ENCODE results near the gene WDFY3.
"Not testable (repeated sequence)": the region's sequence is repeated elsewhere in the genome, so short reads cannot be mapped to it uniquely, and the experiment has no call there.

The WDFY3 gene

DNA sequence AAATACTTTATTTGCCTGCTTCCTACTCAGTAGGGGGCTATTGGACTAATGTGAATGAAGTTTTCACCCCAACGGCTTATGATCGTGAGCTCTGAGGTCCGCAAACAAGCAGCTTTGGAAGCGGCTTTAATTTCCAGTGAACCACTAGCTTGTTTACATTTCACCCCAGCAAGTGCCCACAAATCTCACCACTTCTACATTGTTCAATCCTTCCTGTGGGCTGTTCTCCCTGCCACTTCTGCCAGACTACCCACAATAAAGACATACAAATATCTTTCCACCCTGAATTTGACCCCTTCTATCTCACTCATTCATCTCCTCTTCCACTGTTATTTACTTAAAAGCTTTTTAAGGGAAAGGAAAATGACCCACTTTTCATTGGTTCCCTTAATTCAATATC lies 285.5 kb downstream of the WDFY3 start:
- DNase-seq (ENCODE audit: low read depth in 1 of 2, low spot score in 1 of 2): no peak

DNA sequence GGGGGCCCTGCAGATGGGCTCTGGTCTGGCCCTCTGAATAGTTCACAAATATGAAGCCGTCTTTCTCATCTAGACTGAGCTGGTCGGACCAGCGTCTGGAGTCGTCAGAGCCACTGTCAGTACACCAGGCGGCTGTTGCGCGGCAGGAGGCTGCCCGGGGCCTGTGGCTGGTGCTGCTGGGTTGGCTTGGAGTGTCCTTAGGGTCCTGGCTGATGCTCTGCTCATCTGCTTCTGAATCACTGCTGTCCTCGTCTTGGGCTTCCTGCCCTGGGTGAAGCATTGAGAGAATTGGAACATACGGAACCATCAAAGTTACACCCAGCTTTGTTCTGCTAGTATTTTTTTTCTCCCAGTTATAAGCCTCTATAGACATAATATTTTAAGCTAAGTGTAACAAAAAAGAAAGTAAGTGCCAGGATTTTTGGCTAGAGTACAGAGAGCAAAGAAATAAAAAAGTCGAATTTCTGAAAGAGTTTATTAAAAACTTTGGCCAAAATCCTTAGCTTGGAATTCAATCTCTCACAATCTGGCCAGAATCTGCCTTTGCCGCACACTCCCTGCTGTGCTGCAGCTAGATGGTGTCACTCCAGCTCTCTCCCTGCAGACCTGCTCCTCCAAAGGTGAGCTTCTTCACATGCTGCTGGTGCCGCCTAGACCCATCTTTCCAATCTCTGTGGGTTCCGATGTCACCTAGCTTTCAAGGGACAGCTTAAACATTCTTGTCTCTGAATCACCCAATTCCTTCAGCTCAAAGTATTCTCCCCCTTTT lies 287.3 kb downstream of the WDFY3 start:
- DNase-seq (ENCODE audit: low read depth in 1 of 2, low spot score in 1 of 2): no peak

GRCh38 chr4:84677995-84678394 lies 288.5 kb downstream of the WDFY3 start:
- no peak for DNase-seq (ENCODE audit: low read depth in 1 of 2, low spot score in 1 of 2)

DNA sequence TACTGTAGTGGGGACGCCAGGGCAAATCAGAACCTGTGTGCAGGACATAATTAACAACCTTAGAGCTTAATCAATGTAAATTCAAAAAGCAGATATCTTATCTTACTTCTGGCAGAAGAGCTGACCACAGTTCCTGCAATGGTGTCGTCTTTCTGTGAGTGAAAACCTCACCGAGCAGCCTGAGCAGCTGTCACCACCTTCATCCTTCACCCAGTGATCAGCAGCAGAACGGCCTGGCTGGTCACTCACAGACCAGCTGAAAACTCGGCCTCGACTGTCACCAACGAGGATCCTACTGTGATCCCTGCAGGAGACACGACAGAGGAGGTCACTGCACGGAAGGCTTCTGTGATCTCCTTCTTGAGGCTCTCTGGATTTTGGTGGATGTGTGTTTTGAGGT lies 289.4 kb downstream of the WDFY3 start:
- DNase-seq (ENCODE audit: low read depth in 1 of 2, low spot score in 1 of 2): no peak

GRCh38 chr4:84673475-84674240 lies 292.8 kb downstream of the WDFY3 start:
- no peak for DNase-seq (ENCODE audit: low read depth in 1 of 2, low spot score in 1 of 2)

- no peak for DNase-seq (ENCODE audit: low read depth in 1 of 2, low spot score in 1 of 2)
These were observed 294.3 kb downstream of the WDFY3 start for GRCh38 chr4:84672177-84672576.

- DNase-seq (ENCODE audit: low read depth in 1 of 2, low spot score in 1 of 2): no peak
These were observed 297.3 kb downstream of the WDFY3 start for GRCh38 chr4:84669201-84669600.

- DNase-seq (ENCODE audit: low read depth in 1 of 2, low spot score in 1 of 2): no peak
These were observed 300.1 kb downstream of the WDFY3 start for GRCh38 chr4:84666439-84666838.

- DNase-seq (ENCODE audit: low read depth in 1 of 2, low spot score in 1 of 2): not testable (repeated sequence)
These were observed 301.7 kb downstream of the WDFY3 start for GRCh38 chr4:84664767-84665166.

DNA sequence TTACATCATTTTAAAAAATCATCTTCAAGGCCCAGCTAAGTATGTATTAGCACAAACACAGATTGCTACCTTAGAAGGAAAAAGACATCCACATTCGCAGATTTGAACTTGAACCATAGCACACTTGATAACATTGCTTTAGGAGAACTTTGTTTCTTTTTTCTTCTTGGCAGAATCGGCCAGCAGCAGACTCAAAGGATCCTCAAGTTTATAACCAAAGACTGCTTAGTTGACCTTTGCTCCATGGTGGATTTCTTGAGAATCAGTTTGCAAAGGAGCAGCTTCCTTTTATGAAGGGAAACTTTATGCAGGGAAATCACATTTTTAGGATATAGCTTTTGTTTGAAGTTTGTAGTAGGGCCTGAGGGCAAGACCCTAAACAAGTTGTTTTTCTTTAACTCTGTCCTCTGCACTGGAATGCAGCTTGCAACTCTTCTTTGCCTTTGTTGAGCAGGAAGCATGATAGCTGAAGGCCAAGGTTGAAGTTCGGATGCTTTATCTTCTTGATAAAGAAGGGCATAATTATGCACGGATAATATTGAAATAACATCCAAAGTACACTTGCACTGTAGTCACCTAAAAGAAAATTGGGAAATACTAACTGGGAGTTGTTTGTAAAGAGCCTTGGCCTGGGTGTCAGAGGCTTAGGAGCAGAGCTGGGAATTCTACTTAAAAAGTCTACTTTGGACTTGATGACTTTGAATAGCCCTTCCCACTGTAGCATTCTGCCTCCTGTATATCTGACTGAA lies 305.1 kb downstream of the WDFY3 start:
- DNase-seq (ENCODE audit: low read depth in 1 of 2, low spot score in 1 of 2): no peak

GRCh38 chr4:84660606-84661005 lies 305.9 kb downstream of the WDFY3 start:
- no peak for DNase-seq (ENCODE audit: low read depth in 1 of 2, low spot score in 1 of 2)

DNA sequence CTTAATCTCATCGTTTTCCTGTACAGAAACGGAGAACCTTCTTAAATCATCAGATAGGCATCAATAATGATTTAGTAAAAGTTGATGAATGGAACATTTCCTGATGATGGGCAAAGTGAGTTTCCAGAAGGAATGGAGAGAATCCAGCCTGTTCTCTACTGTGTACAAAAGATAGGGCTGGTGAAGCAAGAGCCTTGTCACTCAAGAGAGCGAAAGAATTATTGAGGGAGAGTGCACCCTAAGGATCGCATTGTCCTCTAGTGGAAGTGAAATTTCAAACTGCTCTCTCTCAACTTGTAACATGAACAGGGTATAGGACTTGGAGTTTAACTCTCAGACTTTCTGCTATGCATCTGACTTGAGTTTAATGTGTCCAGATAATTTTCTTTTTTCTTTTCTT lies 314.0 kb downstream of the WDFY3 start:
- DNase-seq (ENCODE audit: low read depth in 1 of 2, low spot score in 1 of 2): no peak

DNA sequence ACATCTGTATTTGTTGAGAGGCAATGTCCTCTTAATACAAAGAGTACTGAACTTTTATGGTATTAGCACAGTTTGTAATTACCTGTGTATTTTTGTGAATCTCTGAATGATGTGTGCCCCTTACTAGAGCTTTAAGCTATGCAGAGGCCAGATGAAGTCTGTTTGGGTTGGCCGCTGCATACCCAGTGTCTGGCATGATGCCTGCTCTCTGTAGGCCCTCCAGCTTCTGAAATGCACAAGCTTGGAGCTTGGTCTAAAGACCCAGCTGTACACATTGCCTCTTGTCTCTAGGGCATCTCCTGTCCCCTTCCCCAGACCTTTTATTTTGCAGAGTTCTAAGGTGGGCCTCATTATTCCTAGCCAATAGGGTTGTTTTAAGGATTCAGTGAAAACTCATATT lies 315.0 kb downstream of the WDFY3 start:
- no peak for DNase-seq (ENCODE audit: low read depth in 1 of 2, low spot score in 1 of 2)

- no peak for DNase-seq (ENCODE audit: low read depth in 1 of 2, low spot score in 1 of 2)
These were observed 317.4 kb downstream of the WDFY3 start for GRCh38 chr4:84648863-84649647.

GRCh38 chr4:84648178-84648577 lies 318.3 kb downstream of the WDFY3 start:
- DNase-seq (ENCODE audit: low read depth in 1 of 2, low spot score in 1 of 2): no peak

- DNase-seq (ENCODE audit: low read depth in 1 of 2, low spot score in 1 of 2): no peak
These were observed 319.1 kb downstream of the WDFY3 start for GRCh38 chr4:84647312-84647884.

DNA sequence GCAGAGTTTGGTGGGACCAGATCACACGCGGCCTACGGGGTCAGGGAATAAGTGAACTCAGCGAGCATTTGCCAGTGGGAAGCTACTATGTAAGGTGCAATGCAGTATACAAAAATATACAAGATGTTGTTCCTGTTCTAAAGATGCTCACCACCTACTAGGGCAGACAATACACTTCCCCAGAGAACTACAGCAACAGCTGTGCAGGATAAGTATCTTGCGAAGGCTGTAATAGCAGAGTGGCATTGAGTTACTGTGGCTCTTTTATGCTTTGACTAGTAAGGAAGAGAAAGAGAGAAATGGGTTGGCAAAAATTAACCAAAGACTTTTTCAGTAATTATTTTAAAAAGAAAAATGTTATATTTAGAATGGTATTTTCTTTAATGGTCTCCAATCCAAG lies 322.4 kb downstream of the WDFY3 start:
- DNase-seq (ENCODE audit: low read depth in 1 of 2, low spot score in 1 of 2): no peak

GRCh38 chr4:84639145-84639544 lies 327.3 kb downstream of the WDFY3 start:
- no peak for DNase-seq (ENCODE audit: low read depth in 1 of 2, low spot score in 1 of 2)

GRCh38 chr4:84638092-84638491 lies 328.4 kb downstream of the WDFY3 start:
- DNase-seq (ENCODE audit: low read depth in 1 of 2, low spot score in 1 of 2): no peak

- no peak for DNase-seq (ENCODE audit: low read depth in 1 of 2, low spot score in 1 of 2)
These were observed 331.5 kb downstream of the WDFY3 start for GRCh38 chr4:84634961-84635360.

DNA sequence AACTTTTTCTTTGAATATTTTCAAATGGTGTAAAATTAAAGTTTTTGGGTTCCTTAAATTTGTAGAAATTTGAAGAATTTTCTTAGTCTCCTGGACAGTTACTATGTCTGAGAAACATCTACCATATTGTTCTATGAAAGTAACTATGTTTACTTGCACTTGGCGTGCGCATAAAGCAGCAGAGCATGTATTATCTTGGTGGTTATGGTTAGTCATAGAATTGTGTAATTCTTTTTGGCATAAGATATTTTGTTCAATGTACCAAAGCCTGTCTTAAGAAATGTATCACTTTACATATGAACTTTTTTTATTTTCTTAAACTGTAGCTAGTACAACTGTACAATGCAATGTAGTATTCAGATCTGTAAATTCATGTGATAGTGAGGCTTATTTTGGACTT lies 334.4 kb downstream of the WDFY3 start:
- no peak for DNase-seq (ENCODE audit: low read depth in 1 of 2, low spot score in 1 of 2)

Measured in activated T-helper 1 cell treated with anti-CD3 and anti-CD28 coated beads, Interleukin-2, amount 50 U/mL, for 16 hours (primary cell).